GM21390 (cell line): ENCODE data around the gene BBS12.
"Not testable (repeated sequence)": the region's sequence is repeated elsewhere in the genome, so short reads cannot be mapped to it uniquely, and the experiment has no call there.

Experiments
- ATAC-seq: cut with Tn5 transposase; IDR thresholded peaks from one replicate; pipeline ENCODE4 v1.9.1; 2021; ENCODE audit not compliant: unreplicated experiment

BBS12 gene

GRCh38 chr4:122764071-122764820 lies 31.7 kb downstream of the BBS12 start:
- ATAC-seq, result no peak

- peak; percentile 87 for ATAC-seq
These were observed 32.3 kb downstream of the BBS12 start for GRCh38 chr4:122764821-122765215.

DNA sequence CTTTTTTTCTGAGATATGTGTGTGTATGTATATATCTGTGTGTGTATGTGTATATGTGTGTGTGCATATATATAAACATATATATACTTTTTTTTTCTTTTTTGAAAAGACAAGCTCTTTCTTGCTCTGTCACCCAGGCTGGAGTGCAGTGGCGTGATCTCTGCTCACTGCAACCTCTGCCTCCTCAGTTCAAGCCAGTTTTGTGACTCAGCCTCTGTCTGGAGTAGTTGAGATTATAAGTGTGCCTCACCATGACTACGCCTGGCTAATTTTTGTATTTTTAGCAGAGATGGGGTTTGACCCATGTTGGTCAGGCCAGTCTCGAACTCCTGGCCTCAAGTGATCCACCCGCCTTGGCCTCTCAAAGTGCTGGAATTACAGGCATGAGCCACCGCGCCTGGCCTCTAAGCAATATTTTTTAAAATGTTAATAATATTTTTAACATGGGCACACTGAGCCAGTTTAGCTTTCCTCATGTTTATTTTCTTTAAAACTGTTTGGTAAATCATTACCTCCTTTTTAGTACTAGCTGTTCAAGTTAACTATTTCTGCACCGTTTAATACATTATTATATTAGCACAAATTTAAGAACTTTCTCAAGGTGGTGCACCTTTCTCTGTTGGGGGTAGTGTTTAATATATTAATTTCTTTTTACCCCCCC lies 33.3 kb downstream of the BBS12 start:
- no peak for ATAC-seq

DNA sequence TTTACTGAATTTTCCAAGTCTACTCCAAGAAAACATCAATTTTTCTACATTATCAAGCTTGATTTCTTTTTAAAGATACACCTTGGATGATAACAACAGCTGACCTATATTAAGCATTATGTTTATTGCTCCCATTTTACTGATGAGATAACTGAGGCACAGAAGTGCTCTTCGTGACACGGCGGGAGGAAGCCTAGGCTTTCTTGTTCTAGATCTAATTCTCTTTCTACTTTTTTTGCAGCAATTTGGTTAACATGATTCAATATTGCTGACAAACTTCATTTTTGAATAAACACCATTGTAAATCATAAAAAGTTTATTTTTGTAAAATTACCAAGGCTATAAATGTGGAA lies 33.8 kb downstream of the BBS12 start:
- ATAC-seq, result no peak

DNA sequence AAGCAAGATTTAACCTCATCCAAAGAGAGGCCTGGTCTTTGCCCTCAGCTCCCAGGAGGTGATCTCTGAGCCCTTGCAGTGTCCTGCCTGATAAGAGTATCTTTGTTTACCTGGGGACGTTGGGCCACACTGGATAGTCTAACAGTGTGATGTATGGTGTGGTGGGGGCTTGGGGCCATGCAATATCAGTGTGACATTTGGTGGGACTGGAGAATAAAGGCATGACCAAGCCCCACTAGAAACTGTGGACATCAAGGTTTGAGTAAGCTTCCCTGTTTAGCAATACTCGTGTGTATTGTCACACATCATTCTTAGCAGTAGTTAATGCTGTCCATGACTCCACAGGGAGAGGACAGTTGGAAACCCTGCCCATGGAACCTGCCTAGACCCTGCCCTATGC lies 34.4 kb downstream of the BBS12 start:
- ATAC-seq, result no peak

- no peak for ATAC-seq
These were observed 39.2 kb downstream of the BBS12 start for GRCh38 chr4:122771724-122772123.

DNA sequence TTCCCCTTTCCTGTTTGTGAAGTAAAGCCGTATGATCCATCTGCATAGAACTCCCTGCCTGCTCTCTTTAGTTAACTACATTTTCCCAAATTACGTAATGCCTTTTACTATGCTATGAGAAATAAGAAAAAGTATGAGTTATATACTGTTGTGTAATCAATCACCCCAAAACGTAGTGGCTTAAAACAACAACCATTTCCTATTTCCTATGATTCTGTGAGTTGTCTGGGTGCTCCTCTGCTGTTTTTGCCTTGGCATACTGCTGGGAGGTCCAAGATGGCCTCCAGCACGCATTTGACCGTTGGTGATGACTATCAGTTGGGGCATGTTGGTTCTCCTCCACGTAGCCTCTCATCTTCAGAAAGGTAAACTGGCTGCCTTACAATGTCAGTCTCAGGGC lies 39.8 kb downstream of the BBS12 start:
- no peak for ATAC-seq

DNA sequence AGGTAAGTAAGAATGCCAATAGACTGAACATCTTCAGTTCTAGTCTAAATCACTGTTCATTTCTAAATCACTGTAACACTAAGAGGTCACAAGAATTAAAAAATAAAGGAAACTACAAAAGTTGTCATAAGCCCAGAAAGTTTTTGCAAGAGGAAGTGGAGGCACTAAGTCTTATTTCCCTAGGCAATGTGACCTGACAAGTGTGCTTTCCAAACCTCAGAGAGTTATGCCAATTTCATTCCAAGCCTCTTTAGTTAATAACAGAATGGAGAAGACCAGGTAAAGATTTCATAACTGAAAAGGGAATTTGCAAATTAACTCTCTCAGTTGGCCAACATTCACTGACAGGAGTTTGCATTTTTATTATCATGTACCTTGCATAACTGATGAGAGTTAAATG lies 40.5 kb downstream of the BBS12 start:
- ATAC-seq, result no peak

GRCh38 chr4:122775039-122775438 lies 42.5 kb downstream of the BBS12 start:
- no peak for ATAC-seq

DNA sequence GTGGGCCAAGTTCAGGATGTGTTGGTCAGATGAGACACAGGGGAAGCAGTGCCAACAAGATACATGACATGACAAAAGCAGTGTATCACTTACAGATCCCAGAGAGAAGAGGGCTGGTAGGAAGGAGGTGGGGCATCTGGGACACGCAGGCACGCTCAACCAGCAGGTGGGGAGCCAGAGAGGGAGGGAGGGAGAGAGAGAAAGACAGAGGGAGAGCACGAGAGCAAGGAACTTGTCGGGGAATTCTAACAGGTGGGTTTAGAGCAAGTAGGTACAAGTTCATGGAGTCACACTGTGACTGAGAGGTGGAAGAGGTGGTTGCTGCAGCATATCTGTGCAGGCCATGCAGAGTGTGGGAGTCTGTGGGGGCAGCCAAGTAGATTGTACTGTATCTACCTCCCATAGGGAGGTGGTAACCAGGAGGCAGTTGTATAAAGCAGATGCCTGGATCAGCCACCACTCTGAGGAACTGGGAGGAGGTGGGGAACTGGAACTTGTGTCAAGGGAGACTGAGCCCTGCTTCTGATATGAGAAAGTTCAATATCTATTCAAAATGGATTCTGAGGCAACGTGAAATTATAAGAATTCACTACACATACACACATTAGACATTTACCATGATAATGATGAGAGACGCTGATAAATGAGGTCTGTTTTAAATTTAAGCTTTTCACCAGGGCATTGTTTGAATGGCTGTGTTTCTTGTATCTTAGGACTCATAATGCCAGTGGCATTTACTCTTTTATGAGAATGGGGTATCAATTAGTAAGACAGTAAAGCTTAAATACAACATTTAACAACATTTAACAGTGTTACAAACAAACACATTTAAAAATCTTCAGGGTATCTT lies 43.7 kb downstream of the BBS12 start:
- ATAC-seq, result no peak

GRCh38 chr4:122776916-122777315 lies 44.4 kb downstream of the BBS12 start:
- no peak for ATAC-seq

DNA sequence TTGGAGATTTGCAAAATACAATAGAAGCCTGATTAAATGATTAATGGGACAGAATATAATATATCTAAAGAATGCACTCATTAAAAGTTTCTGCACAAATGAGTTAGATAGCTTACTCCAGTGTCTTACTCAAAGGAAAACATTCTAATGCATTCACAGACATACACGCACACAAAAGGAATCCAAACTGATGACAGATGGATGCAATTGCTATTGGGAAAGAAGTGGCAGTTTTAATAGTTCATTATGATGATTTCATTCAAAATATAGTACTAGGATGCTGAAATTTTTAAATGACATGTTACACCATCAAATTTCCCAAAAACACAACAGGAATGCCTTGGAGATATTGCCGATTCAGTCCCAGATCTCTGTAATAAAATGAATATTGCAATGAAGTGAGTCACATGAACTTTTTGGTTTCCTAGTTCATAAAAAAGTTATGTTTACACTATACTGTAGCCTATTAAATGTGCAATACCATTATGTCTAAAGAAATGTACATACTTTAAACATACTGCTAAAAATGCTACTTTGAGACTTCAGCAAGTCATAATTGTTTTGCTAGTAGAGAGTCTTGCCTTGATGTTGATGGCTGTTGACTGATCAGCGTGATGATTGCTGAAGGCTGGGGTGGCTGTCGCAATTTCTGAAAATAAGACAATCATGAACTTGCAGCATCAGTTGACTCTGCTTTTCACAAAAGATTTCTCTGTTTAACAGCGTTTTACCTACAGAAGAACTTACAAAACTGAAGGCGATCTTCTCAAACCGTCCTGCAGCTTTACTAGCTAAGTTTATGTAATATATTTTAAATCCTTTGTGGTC lies 45.6 kb downstream of the BBS12 start:
- ATAC-seq, result no peak

- no peak for ATAC-seq
These were observed 49.0 kb downstream of the BBS12 start for GRCh38 chr4:122781486-122781885.

- ATAC-seq, result no peak
These were observed 51.1 kb downstream of the BBS12 start for GRCh38 chr4:122783301-122784215.

DNA sequence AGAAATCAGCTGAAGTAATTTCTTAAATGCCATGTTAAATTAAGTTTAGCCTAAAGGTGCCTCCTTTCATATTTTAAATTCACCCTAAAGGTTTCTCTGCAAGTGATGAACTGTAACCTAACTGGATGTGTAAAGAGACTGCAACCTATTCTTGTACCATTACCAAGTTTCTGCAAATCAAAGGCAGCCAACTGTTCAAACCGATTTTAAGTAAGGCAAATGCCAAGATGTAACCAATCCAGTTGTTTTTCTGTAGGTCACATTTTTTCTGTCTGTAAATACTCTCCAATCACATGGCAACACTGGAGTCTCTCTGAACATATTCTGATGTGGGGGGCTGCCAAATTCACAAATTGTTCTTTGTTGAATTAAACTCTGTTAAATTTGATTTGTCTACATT lies 51.8 kb downstream of the BBS12 start:
- no peak for ATAC-seq

- ATAC-seq, result no peak
These were observed 52.6 kb downstream of the BBS12 start for GRCh38 chr4:122785099-122785498.

- ATAC-seq, result not testable (repeated sequence)
These were observed 53.8 kb downstream of the BBS12 start for GRCh38 chr4:122786296-122786695.

GRCh38 chr4:122786920-122787319 lies 54.4 kb downstream of the BBS12 start:
- not testable (repeated sequence) for ATAC-seq

- no peak for ATAC-seq
These were observed 55.4 kb downstream of the BBS12 start for GRCh38 chr4:122787940-122788339.

- no peak for ATAC-seq
These were observed 56.4 kb downstream of the BBS12 start for GRCh38 chr4:122788935-122789334.
